Calu3 (cell line): ENCODE measurements around the gene COP1. TPM values are rescaled to one million over a fixed set of nuclear protein-coding genes. Genes with fewer than 3 reads are reported as not detected.

ENCODE experiments used
- BruUV-seq: library from RNA; stranded (reverse); fragments of 400-500 nt; replicated peaks from 2 replicates; lab custom pipeline; 2021; lab: Mats Ljungman, UMichigan
- CTCF ChIA-PET: fragments of 300-600 bp; sonication (Branson Sonifier 250); formaldehyde crosslinking; loops from one replicate; lab custom pipeline; 2022; ENCODE audit warnings: antibody characterized with exemption; lab: Charles Lee
- DNase-seq: peaks from one replicate; pipeline ENCODE4 v3.0.0; 2022
- H3K27ac Mint-ChIP-seq: one replicate; pipeline ENCODE4 v1.8.0; 2022; ENCODE audit warnings: mixed read lengths; ENCODE audit not compliant: unreplicated experiment
- H3K27me3 Mint-ChIP-seq: one replicate; pipeline ENCODE4 v1.8.0; 2022; ENCODE audit warnings: mixed read lengths; ENCODE audit not compliant: unreplicated experiment
- H3K36me3 Mint-ChIP-seq: one replicate; pipeline ENCODE4 v1.8.0; 2022; ENCODE audit warnings: mild to moderate bottlenecking, moderate library complexity, mixed read lengths; ENCODE audit not compliant: insufficient read depth, unreplicated experiment
- H3K4me1 Mint-ChIP-seq: one replicate; pipeline ENCODE4 v1.8.0; 2022; ENCODE audit warnings: mild to moderate bottlenecking, low read depth, mixed read lengths; ENCODE audit not compliant: unreplicated experiment
- H3K4me3 Mint-ChIP-seq: one replicate; pipeline ENCODE4 v1.8.0; 2022; ENCODE audit warnings: mild to moderate bottlenecking, low read depth, moderate library complexity, mixed read lengths; ENCODE audit not compliant: unreplicated experiment
- H3K9me3 Mint-ChIP-seq: one replicate; pipeline ENCODE4 v1.8.0; 2022; ENCODE audit warnings: low read depth, mixed read lengths; ENCODE audit not compliant: unreplicated experiment
- intact Hi-C: fragments of 100-400 bp; cut with micrococcal nuclease; formaldehyde crosslinking; loops from one replicate; pipeline ENCODE4 v1.10.0; 2022; ENCODE audit not compliant: unreplicated experiment
- total RNA-seq: library from RNA; stranded (reverse); gene quantifications from 2 replicates; pipeline ENCODE4 v1.2.3, GENCODE V29; 2022
- TF ChIP-seq, protein P1 (sequence below): fragments of 200-600 bp; IDR thresholded peaks from one replicate; pipeline ENCODE4 v1.8.0; 2022; ENCODE audit warnings: antibody characterized with exemption; ENCODE audit not compliant: unreplicated experiment

The COP1 gene
- total RNA-seq, 1 experiment from 2014 or later, result 45.5 TPM

DNA sequence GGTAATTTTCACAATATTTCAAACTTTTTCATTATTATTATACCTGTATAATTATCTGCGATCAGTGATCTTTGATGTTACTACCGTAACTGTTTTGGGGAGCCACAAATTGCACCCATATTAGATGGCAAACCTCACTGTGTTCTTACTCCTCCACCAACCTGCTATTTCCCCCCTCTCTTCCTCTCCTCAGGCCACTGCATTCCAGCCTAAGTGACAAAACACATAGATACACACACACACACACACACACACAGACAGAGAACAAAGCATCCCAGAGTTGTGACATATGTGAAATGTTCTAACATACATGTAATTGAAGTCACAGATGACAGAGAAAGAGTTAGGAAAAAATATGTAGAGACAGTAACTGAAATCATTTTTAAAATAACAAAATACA, 18.5 kb downstream of the COP1 start:
- BruUV-seq, result no TSS peak
- Mint-ChIP-seq H3K36me3 (no peaks in the 10 kb centered on the region), H3K4me1 (peaks cover 42% of the 10 kb centered on the region), H3K4me3 (no peak overlapping the region), H3K27ac (no peak overlapping the region), H3K27me3 (no peaks in the 10 kb centered on the region), H3K9me3 (no peaks in the 10 kb centered on the region)
- TF ChIP-seq, protein P1, sequence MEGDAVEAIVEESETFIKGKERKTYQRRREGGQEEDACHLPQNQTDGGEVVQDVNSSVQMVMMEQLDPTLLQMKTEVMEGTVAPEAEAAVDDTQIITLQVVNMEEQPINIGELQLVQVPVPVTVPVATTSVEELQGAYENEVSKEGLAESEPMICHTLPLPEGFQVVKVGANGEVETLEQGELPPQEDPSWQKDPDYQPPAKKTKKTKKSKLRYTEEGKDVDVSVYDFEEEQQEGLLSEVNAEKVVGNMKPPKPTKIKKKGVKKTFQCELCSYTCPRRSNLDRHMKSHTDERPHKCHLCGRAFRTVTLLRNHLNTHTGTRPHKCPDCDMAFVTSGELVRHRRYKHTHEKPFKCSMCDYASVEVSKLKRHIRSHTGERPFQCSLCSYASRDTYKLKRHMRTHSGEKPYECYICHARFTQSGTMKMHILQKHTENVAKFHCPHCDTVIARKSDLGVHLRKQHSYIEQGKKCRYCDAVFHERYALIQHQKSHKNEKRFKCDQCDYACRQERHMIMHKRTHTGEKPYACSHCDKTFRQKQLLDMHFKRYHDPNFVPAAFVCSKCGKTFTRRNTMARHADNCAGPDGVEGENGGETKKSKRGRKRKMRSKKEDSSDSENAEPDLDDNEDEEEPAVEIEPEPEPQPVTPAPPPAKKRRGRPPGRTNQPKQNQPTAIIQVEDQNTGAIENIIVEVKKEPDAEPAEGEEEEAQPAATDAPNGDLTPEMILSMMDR, result no peak
- CTCF ChIA-PET, result no interaction called here
- intact Hi-C loops, result no loop called here
- no peak for DNase-seq

DNA sequence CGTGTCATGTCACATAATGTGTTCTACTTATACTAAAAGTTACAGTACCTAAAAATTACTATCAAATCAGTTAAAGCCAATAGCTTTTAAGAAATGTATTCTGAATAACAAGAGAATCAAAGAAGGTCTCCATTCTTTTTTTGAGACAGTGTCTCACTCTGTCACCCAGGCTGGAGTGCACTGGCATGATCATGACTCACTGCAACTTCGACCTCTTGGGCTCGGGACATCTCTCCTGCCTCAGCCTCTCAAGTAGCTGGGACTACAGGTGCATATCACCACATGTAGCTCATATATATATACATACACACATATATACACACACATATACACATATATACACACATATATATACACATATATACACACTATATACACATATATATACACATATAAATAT, 20.1 kb downstream of the COP1 start:
- no TSS peak for BruUV-seq
- TF ChIP-seq, protein P1, result no peak
- CTCF ChIA-PET, result no interaction called here
- H3K36me3 Mint-ChIP-seq, result no peaks in the 10 kb centered on the region
- H3K4me1 Mint-ChIP-seq, result peaks cover 27% of the 10 kb centered on the region
- intact Hi-C loops, result no loop called here
- no peak overlapping the region for H3K27ac Mint-ChIP-seq
- DNase-seq, result no peak
- H3K4me3 Mint-ChIP-seq, result no peak overlapping the region
- no peaks in the 10 kb centered on the region for H3K9me3 Mint-ChIP-seq
- no peaks in the 10 kb centered on the region for H3K27me3 Mint-ChIP-seq

DNA sequence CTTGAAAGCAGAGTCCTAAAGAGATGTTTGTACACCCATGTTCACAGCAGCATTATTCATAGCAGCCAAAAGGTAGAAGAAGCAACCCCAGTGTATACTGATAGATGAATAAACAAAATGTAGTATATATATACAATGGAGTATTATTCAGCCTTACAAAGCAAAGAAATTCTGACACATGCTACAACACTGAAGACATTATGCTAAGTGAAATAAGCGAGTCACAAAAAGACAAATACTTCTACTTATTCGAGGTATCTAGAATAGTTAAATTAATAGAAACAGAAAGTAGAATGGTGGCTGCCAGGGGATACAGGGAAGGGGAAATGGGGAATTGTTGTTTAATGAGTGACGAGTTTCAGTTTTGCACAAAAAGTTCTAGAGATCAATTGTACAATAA, 23.5 kb downstream of the COP1 start:
- Mint-ChIP-seq H3K27me3 (no peaks in the 10 kb centered on the region), H3K27ac (no peak overlapping the region), H3K4me1 (peaks cover 19% of the 10 kb centered on the region), H3K9me3 (no peaks in the 10 kb centered on the region), H3K4me3 (no peak overlapping the region), H3K36me3 (no peaks in the 10 kb centered on the region)
- DNase-seq, result no peak
- CTCF ChIA-PET, result no interaction called here
- BruUV-seq, result no TSS peak
- intact Hi-C loops, result no loop called here
- TF ChIP-seq, protein P1, result no peak

DNA sequence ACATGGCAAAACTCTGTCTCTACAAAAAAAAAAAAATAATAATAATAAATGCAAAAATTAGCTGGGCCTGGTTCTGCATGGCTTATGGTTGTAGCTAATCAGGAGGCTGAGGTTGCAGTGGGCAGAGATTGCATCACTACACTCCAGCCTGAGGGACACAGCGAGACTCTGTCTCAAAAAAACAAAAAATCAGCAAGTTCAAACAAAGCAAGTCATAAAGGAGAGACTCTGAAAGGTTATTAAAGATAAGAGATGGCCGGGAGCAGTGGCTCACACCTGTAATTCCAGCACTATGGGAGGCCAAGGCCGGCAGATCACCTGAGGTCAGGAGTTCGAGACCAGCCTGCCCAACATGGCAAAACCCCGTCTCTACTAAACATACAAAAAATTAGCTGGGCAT, 28.8 kb downstream of the COP1 start:
- CTCF ChIA-PET, result interaction anchor here (0.7 kb wide), 1 partner anchor 1909 kb away, joined by 3 read pairs; no protein-coding TSS in a partner anchor
- no peak overlapping the region for H3K27ac Mint-ChIP-seq
- H3K4me3 Mint-ChIP-seq, result no peak overlapping the region
- intact Hi-C loops, result no loop called here
- TF ChIP-seq, protein P1, result no peak
- no peak for DNase-seq
- peaks cover 10% of the 10 kb centered on the region for H3K36me3 Mint-ChIP-seq
- no peaks in the 10 kb centered on the region for H3K9me3 Mint-ChIP-seq
- H3K27me3 Mint-ChIP-seq, result no peaks in the 10 kb centered on the region
- no peaks in the 10 kb centered on the region for H3K4me1 Mint-ChIP-seq
- BruUV-seq, result no TSS peak
